Mucosa of gallbladder (tissue), 1 donor: ENCODE data around the gene TNFRSF25. TPM values are rescaled to one million over a fixed set of nuclear protein-coding genes. Genes with fewer than 3 reads are reported as not detected.

Experiments used
- DNase-seq: peaks from one replicate; pipeline ENCODE4 v3.0.0-alpha.2; 2020; ENCODE audit warnings: low spot score
- total RNA-seq: library from RNA; stranded (reverse); gene quantifications from one replicate; pipeline ENCODE4 v1.2.1, GENCODE V29; 2021
- donor health status: DM: no; HTN: no; CAD: no.

TNFRSF25 gene, protein sequence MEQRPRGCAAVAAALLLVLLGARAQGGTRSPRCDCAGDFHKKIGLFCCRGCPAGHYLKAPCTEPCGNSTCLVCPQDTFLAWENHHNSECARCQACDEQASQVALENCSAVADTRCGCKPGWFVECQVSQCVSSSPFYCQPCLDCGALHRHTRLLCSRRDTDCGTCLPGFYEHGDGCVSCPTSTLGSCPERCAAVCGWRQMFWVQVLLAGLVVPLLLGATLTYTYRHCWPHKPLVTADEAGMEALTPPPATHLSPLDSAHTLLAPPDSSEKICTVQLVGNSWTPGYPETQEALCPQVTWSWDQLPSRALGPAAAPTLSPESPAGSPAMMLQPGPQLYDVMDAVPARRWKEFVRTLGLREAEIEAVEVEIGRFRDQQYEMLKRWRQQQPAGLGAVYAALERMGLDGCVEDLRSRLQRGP
- total RNA-seq = 20.6 TPM

GRCh38 chr1:6466023-6466422, at the start of gene TNFRSF25:
TNFRSF25 (minus strand) TSS chr1:6466173; CDS start chr1:6466107, 66 bp downstream.
- DNase-seq = no peak

GRCh38 chr1:6515771-6516170, 49.8 kb upstream of the TNFRSF25 start:
- DNase-seq = no peak

- DNase-seq = no peak
Observed at GRCh38 chr1:6513320-6513801, 47.4 kb upstream of the TNFRSF25 start.

DNA sequence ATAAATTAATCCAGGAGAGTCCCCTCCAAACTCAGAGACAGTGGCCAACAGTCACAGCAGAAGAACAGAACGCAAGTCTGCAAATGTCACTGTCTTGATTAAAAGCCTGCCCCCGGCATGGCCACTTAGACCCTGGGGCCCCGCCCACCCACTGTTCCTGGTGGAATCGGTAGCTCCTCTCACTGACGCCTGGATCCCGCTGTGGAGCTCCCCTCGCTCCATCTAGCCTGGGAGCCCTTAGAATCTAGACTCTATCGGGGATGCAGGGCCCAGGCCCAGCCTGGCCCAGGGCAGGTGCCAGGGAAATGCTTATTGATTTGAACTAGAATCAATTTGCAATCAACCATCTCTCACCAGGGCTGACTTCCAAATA, 46.9 kb upstream of the TNFRSF25 start:
- no peak for DNase-seq

DNA sequence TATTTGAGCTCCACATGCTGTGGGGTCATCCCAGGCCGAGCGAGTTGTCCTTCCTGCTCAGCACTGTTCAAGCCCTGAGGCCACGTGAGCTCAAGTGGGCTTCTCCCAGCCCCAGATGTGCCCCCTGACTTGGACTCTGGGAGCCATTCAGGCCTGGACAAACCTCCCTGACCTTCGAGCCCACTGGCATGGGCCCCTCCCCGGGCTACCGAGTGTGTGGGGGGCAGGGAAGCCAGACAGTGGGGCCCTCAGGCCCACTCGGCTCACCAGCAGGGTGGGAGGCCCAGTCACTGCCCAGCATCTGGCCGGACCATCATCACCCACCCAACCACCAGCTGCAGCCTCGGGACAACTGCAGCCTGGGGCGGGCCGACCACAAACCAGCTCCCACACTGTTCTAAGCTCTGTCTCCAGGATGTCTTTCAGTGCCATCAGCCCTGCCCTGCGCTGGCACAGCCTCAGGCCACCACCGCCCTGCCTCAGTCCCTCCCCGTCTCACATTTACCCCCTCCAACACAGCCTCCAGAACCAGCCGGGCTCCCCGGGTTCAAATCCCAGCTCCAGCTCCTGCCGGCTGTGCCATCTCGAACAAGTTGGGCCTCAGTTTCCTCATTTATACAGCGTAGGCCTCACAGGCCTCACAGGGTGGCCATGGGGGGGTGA, 46.4 kb upstream of the TNFRSF25 start:
- no peak for DNase-seq

DNA sequence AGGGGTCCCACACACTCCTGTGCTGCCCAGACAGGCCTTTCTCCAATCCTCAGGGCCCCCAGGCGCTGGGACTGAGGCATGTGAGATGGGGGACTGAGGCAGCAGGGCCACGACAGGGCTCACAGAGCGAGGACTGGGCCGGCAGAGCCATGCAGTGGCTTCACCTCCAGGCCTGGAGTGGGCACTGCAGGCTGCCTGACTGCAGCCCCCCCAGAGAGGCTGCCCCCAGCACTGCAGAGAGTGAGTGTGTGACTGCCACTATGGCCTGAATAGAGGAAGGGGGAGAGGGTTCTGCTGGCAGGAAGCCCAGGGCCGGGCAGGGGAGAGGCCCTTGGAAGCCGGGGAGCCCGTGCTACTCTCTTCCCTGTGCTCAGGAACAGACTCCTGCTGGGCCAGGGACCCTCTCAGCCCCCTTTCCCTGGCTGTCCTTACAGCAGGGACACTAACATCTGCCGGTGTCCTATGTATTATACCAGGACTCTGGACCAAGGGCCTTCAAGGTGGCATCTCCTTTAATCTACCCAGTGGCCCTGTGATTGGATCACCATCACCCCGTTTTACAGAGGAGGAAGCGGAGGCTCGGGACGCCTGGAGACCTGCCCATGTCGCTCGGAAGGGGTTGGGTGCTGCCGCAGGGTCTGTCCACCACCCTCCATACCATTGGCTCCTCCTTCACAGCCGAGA, 45.7 kb upstream of the TNFRSF25 start:
- DNase-seq = no peak

- DNase-seq = no peak
Observed at GRCh38 chr1:6511056-6511455, 45.1 kb upstream of the TNFRSF25 start.

GRCh38 chr1:6510493-6510892, 44.5 kb upstream of the TNFRSF25 start:
- no peak for DNase-seq

DNA sequence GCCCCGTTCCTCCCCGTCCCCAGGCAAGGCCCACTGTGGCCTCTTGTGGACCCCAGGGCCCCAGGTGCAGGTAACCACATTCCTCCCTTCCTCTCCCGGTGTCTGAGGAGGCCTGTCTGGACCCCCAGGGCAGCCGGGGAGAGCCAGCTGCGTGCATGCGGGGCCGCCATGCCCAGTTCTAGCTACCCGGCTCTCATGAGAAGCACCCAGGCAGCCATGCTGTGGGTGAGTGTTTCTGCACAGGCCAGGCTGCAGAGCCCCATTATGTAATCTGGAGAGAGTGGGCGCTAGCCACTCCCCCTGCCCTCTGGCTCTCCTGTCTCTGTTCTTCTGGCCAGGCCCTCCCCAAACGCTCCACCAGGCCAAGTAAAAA, 43.9 kb upstream of the TNFRSF25 start:
- no peak for DNase-seq

- no peak for DNase-seq
Observed at GRCh38 chr1:6509220-6509918, 43.4 kb upstream of the TNFRSF25 start.

DNA sequence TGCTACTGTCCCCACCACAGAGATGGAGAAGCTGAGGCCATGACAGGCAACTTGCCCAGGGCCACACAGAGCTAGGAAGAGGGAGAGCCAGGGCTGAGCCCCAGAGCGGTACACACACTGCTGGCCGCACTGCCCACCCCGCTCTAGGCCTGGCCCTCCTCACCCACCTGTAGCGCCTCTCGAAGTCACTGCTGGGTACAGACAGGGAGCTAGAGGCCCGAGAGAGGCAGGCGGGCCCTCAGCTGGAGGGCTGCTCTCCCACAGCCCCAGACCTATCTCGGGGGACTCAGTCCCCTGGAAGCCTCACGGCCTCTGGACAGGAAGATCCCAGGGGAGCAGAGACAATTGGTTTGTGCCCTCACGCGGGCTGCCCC, 42.8 kb upstream of the TNFRSF25 start:
- no peak for DNase-seq

DNA sequence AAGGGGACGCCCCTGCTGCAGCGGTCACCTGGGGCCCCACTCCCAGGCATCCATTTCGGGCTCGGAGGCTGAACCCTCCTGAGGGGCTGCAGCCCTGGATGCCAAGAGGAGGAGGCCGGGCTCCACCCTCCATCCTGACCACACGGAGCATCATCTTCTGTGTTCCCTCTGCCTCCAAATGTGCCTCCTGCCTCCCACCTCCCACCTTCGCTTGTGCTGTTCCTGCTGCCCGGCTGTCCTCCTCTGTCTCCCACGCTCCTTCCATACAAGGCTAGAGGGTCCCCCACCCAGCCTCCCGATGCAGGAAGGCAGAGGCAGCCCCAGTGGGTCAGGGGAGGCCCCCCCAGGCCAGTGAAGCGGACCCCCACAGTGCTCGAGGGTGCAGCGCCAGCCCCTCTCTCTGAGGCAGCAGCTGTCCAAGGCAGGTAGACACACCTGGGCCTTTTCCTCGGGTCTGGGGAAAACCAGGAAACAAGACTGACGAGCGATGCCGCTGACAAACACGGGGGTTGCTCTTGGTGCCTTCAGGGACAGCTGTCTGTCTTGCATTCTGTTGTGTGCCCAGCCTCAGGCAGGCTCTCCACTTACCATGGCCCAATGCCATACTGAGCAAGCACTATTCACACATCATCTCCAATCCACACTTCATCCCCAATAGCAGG, 42.3 kb upstream of the TNFRSF25 start:
- no peak for DNase-seq

- DNase-seq = no peak
Observed at GRCh38 chr1:6507461-6507911, 41.5 kb upstream of the TNFRSF25 start.

DNA sequence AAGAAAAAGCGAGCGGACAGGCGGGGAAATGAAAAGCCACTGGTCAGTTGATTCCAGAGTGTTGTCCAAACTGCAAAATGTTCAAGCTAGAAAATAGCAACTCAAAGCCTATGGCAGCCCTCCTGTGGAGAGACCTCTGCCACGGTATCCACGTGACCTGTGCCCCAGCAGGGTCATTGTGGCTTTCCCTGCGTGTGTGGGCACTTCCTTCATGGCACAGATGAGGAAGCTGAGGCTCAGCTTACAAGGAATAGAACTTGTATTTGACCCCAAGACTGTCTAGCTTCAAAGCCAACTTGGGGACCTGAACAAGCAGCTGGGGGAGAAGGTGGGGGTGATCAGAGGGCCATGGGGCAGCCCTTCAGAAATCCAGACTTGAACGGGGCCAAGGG, 41.1 kb upstream of the TNFRSF25 start:
- no peak for DNase-seq

DNA sequence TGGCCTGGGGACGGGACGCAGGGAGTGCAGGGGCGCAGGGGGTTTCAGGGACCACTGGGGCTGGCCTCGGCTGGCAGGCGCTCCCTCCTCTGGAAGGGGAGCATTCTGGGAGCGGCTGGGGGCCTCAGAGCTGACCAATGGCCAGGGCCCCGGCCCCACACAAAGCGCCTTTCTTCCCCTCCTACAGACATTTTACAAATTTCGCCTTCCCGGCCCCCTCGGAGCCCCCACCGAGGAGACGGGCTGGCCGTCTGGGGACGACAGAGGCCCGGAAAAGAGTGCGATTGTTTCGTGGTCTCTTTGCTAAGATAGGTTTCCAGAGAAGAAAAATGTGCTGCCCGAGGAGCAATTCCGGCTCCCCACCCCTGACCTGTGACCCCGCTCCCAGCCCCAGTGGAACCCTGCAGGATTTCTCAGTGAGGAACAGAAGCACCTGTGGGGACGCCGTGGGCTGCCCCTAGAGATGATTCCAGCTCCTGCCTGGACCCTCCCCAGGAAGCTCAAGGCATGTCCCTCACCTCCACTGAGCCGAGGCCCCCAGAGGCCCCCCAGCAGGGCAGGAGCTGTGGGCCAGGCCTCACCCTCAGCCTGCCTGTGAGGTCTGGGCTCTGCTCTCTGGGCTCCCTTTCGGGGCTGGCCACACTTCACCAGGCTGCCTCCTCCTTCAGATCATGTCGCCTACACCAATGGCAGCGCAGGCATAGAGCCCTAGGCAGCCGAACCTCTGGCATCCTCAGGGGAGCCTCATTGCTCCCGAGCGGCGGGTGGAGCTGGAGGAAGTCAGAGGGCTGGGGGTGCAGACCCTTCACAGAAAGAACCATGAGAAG, 40.5 kb upstream of the TNFRSF25 start:
- no peak for DNase-seq

GRCh38 chr1:6505367-6506209, 39.6 kb upstream of the TNFRSF25 start:
- no peak for DNase-seq

DNA sequence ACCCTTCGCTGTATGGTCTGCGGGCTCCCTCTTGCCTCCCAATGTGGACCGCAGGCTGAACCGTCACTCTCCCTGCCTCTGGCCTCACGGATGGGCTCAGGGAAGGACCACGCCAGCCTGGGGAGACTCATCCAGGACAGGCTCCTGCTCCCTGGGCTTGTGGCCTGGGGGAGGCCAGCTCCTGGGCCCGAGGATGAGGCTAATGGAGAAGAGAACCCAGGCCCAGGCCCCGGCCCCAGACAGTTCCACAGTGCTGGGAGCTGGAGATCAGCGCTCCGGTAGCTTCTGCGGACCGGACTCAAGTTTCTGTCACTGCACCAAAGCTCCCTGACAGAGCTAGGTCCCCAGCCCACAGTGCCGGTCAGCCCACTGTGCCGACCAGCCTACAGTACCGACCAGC, 38.9 kb upstream of the TNFRSF25 start:
- no peak for DNase-seq

- no peak for DNase-seq
Observed at GRCh38 chr1:6503884-6504602, 38.1 kb upstream of the TNFRSF25 start.
